ENCODE results near the gene C9orf78.

C9orf78 gene

GRCh38 chr9:129835128-129835859 is at the start of gene C9orf78, which contains the start of gene USP20:
TSS of gene C9orf78 (minus strand) at chr9:129835275. CDS start at chr9:129835221, 54 bp downstream.
TSS of gene USP20 (plus strand) at chr9:129835458. CDS start at chr9:129852556, 17,098 bp downstream.
- Histone ChIP-seq H3K4me3 (ENCODE audit: low read depth, low read length) (peak within 1 kb of the TSS; percentile 96), H3K4me1 (ENCODE audit: control insufficient read depth, insufficient read depth, low read length, unreplicated experiment) (peaks cover 33% of the 10 kb centered on the region), H3K79me2 (ENCODE audit: control insufficient read depth, insufficient read depth, low read length, unreplicated experiment) (peaks cover 23% of the 10 kb centered on the region), H3K36me3 (ENCODE audit: insufficient read depth, low read length) (no peaks in the 10 kb centered on the region; the same call in 1 of the 2 replicates), H2AFZ (ENCODE audit: low read length, unreplicated experiment) (peak within 1 kb of the TSS; percentile 98), H3K27me3 (ENCODE audit: insufficient read depth, low read length) (no peaks in the 10 kb centered on the region), H3K27ac (ENCODE audit: low read depth, low read length) (peak within 1 kb of the TSS; percentile 20; the same call in 1 of the 2 replicates)

GRCh38 chr9:129884220-129885017 is 49.3 kb upstream of the C9orf78 start:
- H3K27me3 ChIP-seq (ENCODE audit: insufficient read depth, low read length) = no peaks in the 10 kb centered on the region
- H3K27ac ChIP-seq (ENCODE audit: low read depth, low read length) = peak overlapping the region; percentile 4; the same call in 1 of the 2 replicates
- H2AFZ ChIP-seq (ENCODE audit: low read length, unreplicated experiment) = peak overlapping the region; percentile 71
- H3K4me1 ChIP-seq (ENCODE audit: control insufficient read depth, insufficient read depth, low read length, unreplicated experiment) = peaks cover 26% of the 10 kb centered on the region
- H3K36me3 ChIP-seq (ENCODE audit: insufficient read depth, low read length) = peaks cover 3% of the 10 kb centered on the region; the same call in 1 of the 2 replicates
- H3K79me2 ChIP-seq (ENCODE audit: control insufficient read depth, insufficient read depth, low read length, unreplicated experiment) = no peaks in the 10 kb centered on the region
- H3K4me3 ChIP-seq (ENCODE audit: low read depth, low read length) = peak overlapping the region; percentile 57

DNA sequence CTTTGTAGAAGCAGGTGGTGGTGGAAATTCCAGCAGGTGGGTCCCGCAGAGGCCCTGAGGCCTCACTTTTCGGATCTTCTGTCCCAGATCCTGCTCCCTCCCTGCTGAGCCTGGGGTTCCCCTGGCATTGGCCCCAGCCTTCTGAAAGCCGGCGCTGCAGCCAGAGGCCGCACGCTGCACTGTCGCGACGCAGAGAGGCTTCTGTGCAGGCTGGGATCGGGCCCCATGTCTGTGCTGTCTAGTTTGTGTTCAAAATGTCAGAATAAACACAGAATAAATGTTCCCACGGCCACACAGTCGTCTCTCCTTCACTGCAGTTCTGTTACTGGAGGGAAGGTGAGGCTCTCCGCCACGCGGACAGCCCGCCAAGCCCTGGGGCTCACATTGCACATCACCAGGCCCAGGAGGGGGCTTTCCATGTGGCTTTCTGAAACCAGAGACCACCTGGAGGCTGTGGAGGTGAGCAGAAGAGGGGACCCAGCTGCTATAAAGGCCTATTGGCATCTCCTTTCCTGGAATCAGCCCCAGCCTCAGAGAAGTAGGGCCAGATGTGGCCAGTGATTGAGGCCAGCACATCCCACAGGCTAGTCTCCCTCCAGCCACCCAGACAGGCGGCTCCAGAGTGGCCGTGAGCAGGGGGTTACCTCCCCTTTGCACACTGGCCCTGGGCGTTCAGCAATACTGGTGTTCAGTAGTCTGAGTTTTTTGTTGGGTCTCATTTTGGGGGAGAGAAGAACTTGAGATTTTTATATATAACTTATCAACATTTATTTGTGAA is 46.7 kb upstream of the C9orf78 start:
- no peak overlapping the region for H3K4me3 ChIP-seq (ENCODE audit: low read depth, low read length)
- H3K27ac ChIP-seq (ENCODE audit: low read depth, low read length) = no peak overlapping the region
- H3K36me3 ChIP-seq (ENCODE audit: insufficient read depth, low read length) = no peaks in the 10 kb centered on the region
- no peaks in the 10 kb centered on the region for H3K27me3 ChIP-seq (ENCODE audit: insufficient read depth, low read length)
- H2AFZ ChIP-seq (ENCODE audit: low read length, unreplicated experiment) = no peak overlapping the region
- no peaks in the 10 kb centered on the region for H3K79me2 ChIP-seq (ENCODE audit: control insufficient read depth, insufficient read depth, low read length, unreplicated experiment)
- H3K4me1 ChIP-seq (ENCODE audit: control insufficient read depth, insufficient read depth, low read length, unreplicated experiment) = peaks cover 26% of the 10 kb centered on the region

DNA sequence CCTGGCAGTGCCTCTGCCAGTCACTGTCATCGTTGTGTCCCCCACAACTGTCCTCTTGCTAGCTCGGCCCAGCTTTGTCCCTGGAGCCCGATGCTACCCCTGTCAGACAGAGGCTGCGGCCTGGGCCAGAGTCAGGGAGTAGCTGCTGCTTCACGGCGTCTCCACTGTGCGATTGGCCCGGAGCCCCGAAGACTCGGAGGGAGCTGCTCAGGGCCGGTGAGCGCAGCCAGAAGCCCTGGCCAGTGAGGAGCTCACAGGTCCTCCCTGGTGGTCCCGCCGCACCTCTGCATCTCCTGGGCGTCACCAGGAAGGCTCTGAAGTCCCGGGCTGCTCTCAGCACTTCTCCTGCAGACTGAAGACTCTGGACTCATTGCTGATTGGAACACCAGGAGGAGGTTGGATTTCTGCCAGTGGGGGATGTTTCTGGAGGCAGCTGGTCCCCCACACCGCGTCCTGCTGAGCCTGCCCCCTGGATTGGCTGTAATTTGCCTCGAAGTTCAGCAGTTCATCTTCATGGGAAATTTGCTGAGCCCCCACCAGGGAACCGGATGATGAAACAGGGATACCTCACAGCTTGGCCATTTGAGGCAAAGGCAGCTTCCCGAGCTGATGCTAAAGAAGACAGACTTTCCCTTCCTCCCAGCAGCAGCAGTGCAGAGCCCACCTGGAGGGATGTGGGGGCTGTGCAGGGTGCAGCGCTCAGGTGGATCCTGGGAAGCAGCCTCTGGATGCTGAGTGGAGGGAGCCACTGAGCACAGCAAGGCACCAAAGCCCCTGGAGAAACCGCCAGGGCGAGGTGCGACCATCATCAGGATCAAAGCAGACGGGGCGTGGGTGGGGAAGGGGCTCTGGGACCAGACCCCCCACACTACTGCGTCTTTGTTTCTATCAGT is 45.8 kb upstream of the C9orf78 start:
- no peak overlapping the region for H2AFZ ChIP-seq (ENCODE audit: low read length, unreplicated experiment)
- H3K27ac ChIP-seq (ENCODE audit: low read depth, low read length) = no peak overlapping the region
- H3K36me3 ChIP-seq (ENCODE audit: insufficient read depth, low read length) = no peaks in the 10 kb centered on the region
- H3K4me3 ChIP-seq (ENCODE audit: low read depth, low read length) = no peak overlapping the region
- peaks cover 17% of the 10 kb centered on the region for H3K4me1 ChIP-seq (ENCODE audit: control insufficient read depth, insufficient read depth, low read length, unreplicated experiment)
- H3K79me2 ChIP-seq (ENCODE audit: control insufficient read depth, insufficient read depth, low read length, unreplicated experiment) = no peaks in the 10 kb centered on the region
- H3K27me3 ChIP-seq (ENCODE audit: insufficient read depth, low read length) = no peaks in the 10 kb centered on the region

DNA sequence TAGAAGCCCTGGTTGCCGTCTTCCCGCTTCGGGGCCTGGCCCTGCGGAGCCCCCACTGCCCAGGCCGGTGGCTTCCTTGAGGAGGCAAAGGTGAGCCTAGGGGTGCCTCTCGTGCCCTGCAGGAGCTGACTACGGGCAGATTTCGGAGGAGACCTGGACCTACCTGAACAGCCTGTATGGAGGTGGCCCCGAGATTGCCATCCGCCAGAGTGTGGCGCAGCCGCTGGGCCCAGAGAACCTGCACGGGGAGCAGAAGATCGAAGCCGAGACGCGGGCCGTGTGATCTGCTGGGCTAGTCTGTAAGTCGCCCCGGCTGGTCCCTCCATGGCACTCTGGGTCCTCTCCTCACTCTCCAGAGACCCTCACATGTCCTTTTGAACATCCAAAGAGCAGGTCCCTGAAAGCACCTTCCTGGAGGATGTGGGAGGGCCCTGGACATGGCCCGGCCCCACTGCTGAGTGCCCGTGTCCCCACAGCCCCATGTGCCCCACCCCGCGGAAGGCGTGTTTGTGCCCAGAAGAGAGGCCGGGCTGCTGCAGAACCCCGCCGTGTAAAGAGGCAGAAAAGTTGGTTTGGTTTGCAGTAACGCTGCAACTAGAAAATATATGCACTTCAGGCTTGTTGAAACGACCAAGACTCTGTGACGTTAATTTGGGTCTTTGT is 45.0 kb upstream of the C9orf78 start:
- Histone ChIP-seq H3K4me1 (ENCODE audit: control insufficient read depth, insufficient read depth, low read length, unreplicated experiment) (peaks cover 13% of the 10 kb centered on the region), H3K4me3 (ENCODE audit: low read depth, low read length) (no peak overlapping the region), H3K27me3 (ENCODE audit: insufficient read depth, low read length) (no peaks in the 10 kb centered on the region), H3K36me3 (ENCODE audit: insufficient read depth, low read length) (no peaks in the 10 kb centered on the region), H3K27ac (ENCODE audit: low read depth, low read length) (no peak overlapping the region), H3K79me2 (ENCODE audit: control insufficient read depth, insufficient read depth, low read length, unreplicated experiment) (no peaks in the 10 kb centered on the region), H2AFZ (ENCODE audit: low read length, unreplicated experiment) (no peak overlapping the region)

GRCh38 chr9:129879103-129879699 is 44.1 kb upstream of the C9orf78 start:
- no peaks in the 10 kb centered on the region for H3K36me3 ChIP-seq (ENCODE audit: insufficient read depth, low read length)
- H3K4me3 ChIP-seq (ENCODE audit: low read depth, low read length) = no peak overlapping the region

DNA sequence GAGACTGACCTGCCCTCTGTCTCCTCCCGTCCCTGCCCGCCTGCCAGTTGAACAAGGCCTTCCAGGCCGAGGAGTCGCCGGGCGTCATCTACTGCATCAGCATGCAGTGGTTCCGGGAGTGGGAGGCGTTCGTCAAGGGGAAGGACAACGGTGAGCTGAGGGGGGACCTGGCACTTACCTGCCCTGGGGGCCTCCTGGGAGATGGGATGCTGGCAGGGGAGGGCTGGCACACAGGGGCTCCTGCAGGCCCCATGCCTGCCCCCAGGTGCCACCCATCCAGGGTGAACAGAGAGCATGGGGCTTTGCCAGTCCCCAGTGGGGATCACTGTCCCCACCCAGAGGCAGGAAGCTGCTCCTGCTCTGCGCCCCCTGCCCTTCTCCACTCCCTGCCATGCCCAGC is 43.2 kb upstream of the C9orf78 start:
- Histone ChIP-seq H3K79me2 (ENCODE audit: control insufficient read depth, insufficient read depth, low read length, unreplicated experiment) (no peaks in the 10 kb centered on the region), H3K36me3 (ENCODE audit: insufficient read depth, low read length) (no peaks in the 10 kb centered on the region), H3K27me3 (ENCODE audit: insufficient read depth, low read length) (no peaks in the 10 kb centered on the region), H3K4me3 (ENCODE audit: low read depth, low read length) (no peak overlapping the region), H2AFZ (ENCODE audit: low read length, unreplicated experiment) (no peak overlapping the region), H3K4me1 (ENCODE audit: control insufficient read depth, insufficient read depth, low read length, unreplicated experiment) (no peaks in the 10 kb centered on the region), H3K27ac (ENCODE audit: low read depth, low read length) (no peak overlapping the region)

More at GRCh38 chr9:129879103-129879699, 44.1 kb upstream of the C9orf78 start:
- Histone ChIP-seq H3K27me3 (ENCODE audit: insufficient read depth, low read length) (no peaks in the 10 kb centered on the region), H3K27ac (ENCODE audit: low read depth, low read length) (no peak overlapping the region), H3K4me1 (ENCODE audit: control insufficient read depth, insufficient read depth, low read length, unreplicated experiment) (peaks cover 4% of the 10 kb centered on the region), H2AFZ (ENCODE audit: low read length, unreplicated experiment) (no peak overlapping the region), H3K79me2 (ENCODE audit: control insufficient read depth, insufficient read depth, low read length, unreplicated experiment) (no peaks in the 10 kb centered on the region)

- Histone ChIP-seq H3K4me3 (ENCODE audit: low read depth, low read length) (no peak overlapping the region), H2AFZ (ENCODE audit: low read length, unreplicated experiment) (no peak overlapping the region), H3K36me3 (ENCODE audit: insufficient read depth, low read length) (no peaks in the 10 kb centered on the region), H3K27me3 (ENCODE audit: insufficient read depth, low read length) (no peaks in the 10 kb centered on the region), H3K27ac (ENCODE audit: low read depth, low read length) (no peak overlapping the region), H3K79me2 (ENCODE audit: control insufficient read depth, insufficient read depth, low read length, unreplicated experiment) (no peaks in the 10 kb centered on the region), H3K4me1 (ENCODE audit: control insufficient read depth, insufficient read depth, low read length, unreplicated experiment) (no peaks in the 10 kb centered on the region)
Measured at GRCh38 chr9:129876815-129877214, 41.7 kb upstream of the C9orf78 start.

DNA sequence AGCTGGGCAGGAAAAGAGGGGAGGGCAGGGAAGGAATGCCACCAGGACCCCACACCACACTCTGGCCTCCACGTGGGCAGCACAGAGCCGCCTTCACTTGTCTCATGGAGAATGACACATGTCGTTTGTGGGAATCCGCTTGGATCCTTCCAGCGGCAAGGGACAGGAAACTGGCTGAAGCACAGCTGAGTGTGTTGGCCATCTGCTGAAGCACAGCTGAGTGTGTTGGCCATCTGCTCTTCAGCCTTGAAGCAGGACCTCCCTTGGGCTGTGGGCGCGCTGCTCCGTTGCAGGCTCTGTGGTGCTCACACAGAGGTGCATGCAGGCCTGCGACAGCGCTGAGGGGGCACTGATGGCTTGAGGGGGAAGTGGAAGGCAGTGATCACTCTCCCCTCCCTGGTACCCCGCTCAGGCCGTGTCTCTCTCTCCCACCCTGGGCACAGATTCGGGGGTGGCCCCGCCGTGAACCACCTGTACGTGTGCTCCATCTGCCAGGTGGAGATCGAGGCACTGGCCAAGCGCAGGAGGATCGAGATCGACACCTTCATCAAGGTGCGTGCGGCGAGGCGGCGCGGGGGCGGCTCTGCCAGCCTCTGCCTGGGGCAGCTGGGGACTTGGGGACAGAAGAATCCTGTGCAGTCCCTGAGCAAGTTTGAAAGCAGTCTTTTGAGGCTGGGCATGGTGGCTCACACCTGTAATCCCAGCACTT is 40.8 kb upstream of the C9orf78 start:
- H3K4me3 ChIP-seq (ENCODE audit: low read depth, low read length) = no peak overlapping the region
- H3K36me3 ChIP-seq (ENCODE audit: insufficient read depth, low read length) = no peaks in the 10 kb centered on the region
- no peak overlapping the region for H3K27ac ChIP-seq (ENCODE audit: low read depth, low read length)
- H3K27me3 ChIP-seq (ENCODE audit: insufficient read depth, low read length) = no peaks in the 10 kb centered on the region
- H2AFZ ChIP-seq (ENCODE audit: low read length, unreplicated experiment) = no peak overlapping the region
- no peaks in the 10 kb centered on the region for H3K4me1 ChIP-seq (ENCODE audit: control insufficient read depth, insufficient read depth, low read length, unreplicated experiment)
- H3K79me2 ChIP-seq (ENCODE audit: control insufficient read depth, insufficient read depth, low read length, unreplicated experiment) = no peaks in the 10 kb centered on the region
